H1 (cell line): ENCODE data around the gene DCUN1D2. TPM values are rescaled to one million over a fixed set of nuclear protein-coding genes. Genes with fewer than 3 reads are reported as not detected.

ENCODE experiments used
- BACH1 ChIP-seq: IDR thresholded peaks from 2 replicates; pipeline ENCODE4 v1.6.1; 2012; ENCODE audit warnings: low read length, improper control_type of control experiment
- HDAC2 ChIP-seq, 2 experiments: fragments of 300-600 bp in 1 of 2; sonication (generic) in 1 of 2; IDR thresholded peaks; 2 replicates each; pipeline ENCODE4 v1.6.1; 2011 to 2012; ENCODE audit warnings: low read depth in 2 of 2, low read length in 2 of 2, mild to moderate bottlenecking in 2 of 2, moderate library complexity in 2 of 2, borderline replicate concordance in 1 of 2, inconsistent platforms in 1 of 2
- MAFK ChIP-seq: IDR thresholded peaks from 2 replicates; pipeline ENCODE4 v1.6.1; 2012; ENCODE audit warnings: low read depth, mild to moderate bottlenecking, improper control_type of control experiment, low read length
- NANOG ChIP-seq: IDR thresholded peaks from 2 replicates; pipeline ENCODE4 v1.6.1; 2011; ENCODE audit warnings: low read length, low read depth, mild to moderate bottlenecking, inconsistent platforms; ENCODE audit not compliant: insufficient read depth, poor library complexity, severe bottlenecking
- NRF1 ChIP-seq: IDR thresholded peaks from 2 replicates; pipeline ENCODE4 v1.6.1; 2011; ENCODE audit warnings: mild to moderate bottlenecking, low read depth, low read length, improper control_type of control experiment
- RNF2 ChIP-seq: fragments of 200-900, 300-1000 bp; sonication (generic); IDR thresholded peaks from 2 replicates; pipeline ENCODE4 v1.7.1; 2016; ENCODE audit warnings: borderline replicate concordance, low read depth, mild to moderate bottlenecking, antibody characterized with exemption, low read length; ENCODE audit not compliant: poor library complexity, severe bottlenecking; ENCODE audit errors: missing control alignments
- TEAD4 ChIP-seq: IDR thresholded peaks from 2 replicates; pipeline ENCODE4 v1.6.1; 2012; ENCODE audit warnings: low read depth, low read length, inconsistent platforms, mixed read lengths
- USF2 ChIP-seq: IDR thresholded peaks from 2 replicates; pipeline ENCODE4 v1.6.1; 2011; ENCODE audit warnings: low read length, improper control_type of control experiment
- polyA plus RNA-seq, 7 experiments: library from polyadenylated mRNA; depleted of rRNA in 3 of 7; stranded (reverse) in 5 of 7; unstranded in 2 of 7; fragments of >200 nt in 5 of 7; fragments of 200-250 nt in 2 of 7; gene quantifications; 1 replicate in 5 of 7; 2 replicates in 1 of 7; 4 replicates in 1 of 7; pipeline versions ENCODE4 v1.2.1 to v1.2.3, GENCODE V29; 2011 to 2013; ENCODE audit warnings: missing spikeins in 2 of 7, mixed read lengths in 2 of 7
- total RNA-seq: library from RNA; stranded (reverse); fragmentation: NEBNext Ultra II Directional; extraction: Animal tissue kit (Norgen Biotek cat#: 25700); gene quantifications from 2 replicates; pipeline ENCODE4 v1.2.1, GENCODE V29; 2021

Gene DCUN1D2
- total and polyA plus RNA-seq, 2 of the 8 experiments (the other 6 are each of a cell fraction or from before 2014, with no cell fraction given) = 19.5 to 35.3 TPM

DNA sequence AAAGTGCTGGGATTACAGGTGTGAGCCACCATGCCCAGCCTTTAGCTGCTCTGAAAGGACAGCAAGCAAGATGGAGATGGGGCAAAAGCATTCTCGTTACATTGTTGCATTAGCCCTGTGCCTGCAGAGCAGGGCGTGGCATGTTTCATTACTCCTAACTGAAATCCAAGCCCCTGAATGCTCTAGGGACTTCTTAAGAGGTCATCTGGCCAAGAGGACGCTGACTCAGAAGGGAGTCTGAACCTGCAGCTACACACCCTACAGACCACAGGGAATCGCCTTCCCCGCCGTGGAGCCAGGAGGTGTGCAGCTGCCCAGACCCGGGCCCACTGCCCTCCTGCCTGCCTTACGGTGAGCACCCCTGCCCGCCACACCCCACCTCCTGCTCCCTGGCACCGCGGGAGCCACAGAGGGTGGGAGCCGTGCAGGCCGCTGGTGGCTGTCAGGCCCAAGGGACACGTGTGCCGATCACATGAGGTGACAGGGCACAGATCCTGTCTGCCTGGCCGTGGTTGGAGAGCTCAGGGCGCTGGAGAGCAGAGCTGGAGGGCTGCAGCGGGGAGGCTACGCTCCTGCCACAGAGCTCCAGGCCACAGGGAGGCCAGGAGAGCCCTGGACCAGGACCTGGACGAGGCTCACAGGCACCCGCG is 64.4 kb downstream of the DCUN1D2 start (continued):
- TF ChIP-seq USF2 = no peak
- no peak for TF ChIP-seq TEAD4
- no peak for TF ChIP-seq NRF1
- no peak for TF ChIP-seq MAFK
- TF ChIP-seq NANOG = no peak
- TF ChIP-seq HDAC2 (IDR thresholded peaks at IDR 0.05; ENCODE audit: borderline replicate concordance in 1 of 2, low read depth in 2 of 2, low read length in 2 of 2) = no peak
- TF ChIP-seq RNF2 = no peak
- no peak for TF ChIP-seq BACH1
